Caco-2 (cell line): ENCODE data around the gene PDZD8. TPM values are rescaled to one million over a fixed set of nuclear protein-coding genes. Genes with fewer than 3 reads are reported as not detected.
"Not testable (repeated sequence)": the region's sequence is repeated elsewhere in the genome, so short reads cannot be mapped to it uniquely, and the experiment has no call there.

Experiments used
- BruUV-seq: library from RNA; stranded (reverse); fragments of 400-500 nt; replicated peaks from 2 replicates; lab custom pipeline; 2021; lab: Mats Ljungman, UMichigan
- CTCF ChIA-PET: fragments of 300-600 bp; sonication (Branson Sonifier 250); formaldehyde crosslinking; loops from one replicate; lab custom pipeline; 2022; ENCODE audit warnings: antibody characterized with exemption; lab: Charles Lee
- POLR2A ChIA-PET: fragments of 300-600 bp; sonication (Branson Sonifier 250); formaldehyde crosslinking; loops from one replicate; lab custom pipeline; 2022; ENCODE audit warnings: antibody characterized with exemption; lab: Charles Lee
- DNase-seq, 2 experiments: peaks; one replicate each; pipeline versions ENCODE4 v3.0.0 to v3.0.0-alpha.2; 2020 to 2022
- H3K27me3 ChIP-seq: replicated peaks from 2 replicates; pipeline ENCODE4 v1.6.0; 2011; ENCODE audit warnings: low read length; ENCODE audit not compliant: control insufficient read depth, insufficient read depth
- H3K36me3 ChIP-seq: 2 replicates; pipeline ENCODE4 v1.5.1; 2011; ENCODE audit warnings: low read length; ENCODE audit not compliant: control insufficient read depth, insufficient read depth
- H3K4me1 ChIP-seq: fragments of 250-450 bp; sonication (Bioruptor Pico); 2 replicates; pipeline ENCODE4 v1.5.1; 2020; ENCODE audit warnings: mild to moderate bottlenecking
- H3K4me3 ChIP-seq: 2 replicates; pipeline ENCODE4 v1.5.1; 2011; ENCODE audit warnings: low read depth, mild to moderate bottlenecking, control low read depth, low read length
- H3K9me3 ChIP-seq: fragments of 250-450 bp; sonication (Bioruptor Pico); 2 replicates; pipeline ENCODE4 v1.5.1; 2020; ENCODE audit warnings: mild to moderate bottlenecking, moderate library complexity
- H3K27ac Mint-ChIP-seq: one replicate; pipeline ENCODE4 v1.8.0; 2022; ENCODE audit warnings: mixed read lengths; ENCODE audit not compliant: unreplicated experiment
- H3K27me3 Mint-ChIP-seq: one replicate; pipeline ENCODE4 v1.8.0; 2022; ENCODE audit warnings: mixed read lengths; ENCODE audit not compliant: insufficient read depth, unreplicated experiment
- H3K36me3 Mint-ChIP-seq: one replicate; pipeline ENCODE4 v1.8.0; 2022; ENCODE audit warnings: mild to moderate bottlenecking, mixed read lengths; ENCODE audit not compliant: insufficient read depth, unreplicated experiment
- H3K4me1 Mint-ChIP-seq: one replicate; pipeline ENCODE4 v1.8.0; 2022; ENCODE audit warnings: low read depth, mixed read lengths; ENCODE audit not compliant: unreplicated experiment
- H3K4me3 Mint-ChIP-seq: one replicate; pipeline ENCODE4 v1.8.0; 2022; ENCODE audit warnings: mild to moderate bottlenecking, moderate library complexity, mixed read lengths; ENCODE audit not compliant: unreplicated experiment
- H3K9me3 Mint-ChIP-seq: one replicate; pipeline ENCODE4 v1.8.0; 2022; ENCODE audit warnings: mixed read lengths; ENCODE audit not compliant: unreplicated experiment
- intact Hi-C: fragments of 100-400 bp; cut with micrococcal nuclease; formaldehyde crosslinking; loops from one replicate; pipeline ENCODE4 v1.10.0; 2022; ENCODE audit not compliant: unreplicated experiment
- total RNA-seq: library from RNA; stranded (reverse); gene quantifications from 2 replicates; pipeline ENCODE4 v1.2.3, GENCODE V29; 2022
- TF ChIP-seq, protein P1 (sequence below), 2 experiments: fragments of 200-600 bp in 1 of 2; IDR thresholded peaks; 1 replicate in 1 of 2; 2 replicates in 1 of 2; pipeline versions ENCODE4 v1.5.1 to v1.8.0; 2011 to 2022; ENCODE audit warnings: antibody characterized with exemption in 1 of 2, control low read depth in 1 of 2, inconsistent platforms in 1 of 2, low read depth in 1 of 2, low read length in 1 of 2, mild to moderate bottlenecking in 1 of 2, moderate library complexity in 1 of 2; ENCODE audit not compliant: insufficient read depth in 1 of 2, severe bottlenecking in 1 of 2, unreplicated experiment in 1 of 2

PDZD8 gene
- total RNA-seq, 1 experiment from 2014 or later, result 49.4 TPM

DNA sequence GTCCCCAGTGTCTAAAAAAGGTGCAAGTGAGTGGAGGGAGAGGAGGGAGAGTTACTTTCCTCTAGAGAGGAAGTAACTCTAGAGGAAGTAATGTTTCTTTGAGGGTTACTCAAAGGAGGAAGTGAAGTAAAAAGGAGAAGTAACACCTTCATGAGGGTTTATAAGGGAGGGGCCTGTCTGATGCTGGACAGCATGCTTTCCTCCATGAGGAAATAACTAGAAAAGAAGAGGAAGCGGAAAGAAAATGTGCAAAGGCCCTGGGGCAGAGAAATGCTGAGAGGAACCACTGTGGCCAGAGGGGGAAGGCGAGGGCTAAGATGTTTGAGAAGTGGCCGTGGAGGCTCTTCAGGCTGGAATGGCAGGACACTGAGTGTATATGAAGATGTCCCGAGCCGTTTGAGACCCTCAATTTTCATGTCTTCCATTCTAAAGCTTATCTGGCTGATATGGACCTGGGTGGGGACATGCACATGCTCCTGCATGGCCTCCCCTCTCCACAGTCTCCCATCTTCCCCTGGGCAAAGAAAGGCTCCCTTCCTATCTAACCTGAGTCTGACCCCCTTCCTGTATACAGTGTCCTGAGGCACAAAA lies 137.7 kb downstream of the PDZD8 start:
- DNase-seq, result no peak
- Histone ChIP-seq H3K4me1 (no peaks in the 10 kb centered on the region), H3K4me3 (no peak overlapping the region), H3K27me3 (no peaks in the 10 kb centered on the region; the same call in 1 of the 2 replicates), H3K36me3 (no peaks in the 10 kb centered on the region), H3K9me3 (no peaks in the 10 kb centered on the region)
- ChIA-PET CTCF (no interaction called here), POLR2A (no interaction called here)
- Mint-ChIP-seq H3K27ac (no peak overlapping the region), H3K4me3 (no peak overlapping the region), H3K36me3 (no peaks in the 10 kb centered on the region), H3K4me1 (no peaks in the 10 kb centered on the region), H3K9me3 (no peaks in the 10 kb centered on the region), H3K27me3 (peaks cover 24% of the 10 kb centered on the region)
- TF ChIP-seq, protein P1, sequence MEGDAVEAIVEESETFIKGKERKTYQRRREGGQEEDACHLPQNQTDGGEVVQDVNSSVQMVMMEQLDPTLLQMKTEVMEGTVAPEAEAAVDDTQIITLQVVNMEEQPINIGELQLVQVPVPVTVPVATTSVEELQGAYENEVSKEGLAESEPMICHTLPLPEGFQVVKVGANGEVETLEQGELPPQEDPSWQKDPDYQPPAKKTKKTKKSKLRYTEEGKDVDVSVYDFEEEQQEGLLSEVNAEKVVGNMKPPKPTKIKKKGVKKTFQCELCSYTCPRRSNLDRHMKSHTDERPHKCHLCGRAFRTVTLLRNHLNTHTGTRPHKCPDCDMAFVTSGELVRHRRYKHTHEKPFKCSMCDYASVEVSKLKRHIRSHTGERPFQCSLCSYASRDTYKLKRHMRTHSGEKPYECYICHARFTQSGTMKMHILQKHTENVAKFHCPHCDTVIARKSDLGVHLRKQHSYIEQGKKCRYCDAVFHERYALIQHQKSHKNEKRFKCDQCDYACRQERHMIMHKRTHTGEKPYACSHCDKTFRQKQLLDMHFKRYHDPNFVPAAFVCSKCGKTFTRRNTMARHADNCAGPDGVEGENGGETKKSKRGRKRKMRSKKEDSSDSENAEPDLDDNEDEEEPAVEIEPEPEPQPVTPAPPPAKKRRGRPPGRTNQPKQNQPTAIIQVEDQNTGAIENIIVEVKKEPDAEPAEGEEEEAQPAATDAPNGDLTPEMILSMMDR (IDR thresholded peaks at IDR 0.05; ENCODE audit: insufficient read depth in 1 of 2, low read depth in 1 of 2, low read length in 1 of 2, severe bottlenecking in 1 of 2, unreplicated experiment in 1 of 2), result no peak
- BruUV-seq, result no TSS peak
- intact Hi-C loops, result no loop called here

DNA sequence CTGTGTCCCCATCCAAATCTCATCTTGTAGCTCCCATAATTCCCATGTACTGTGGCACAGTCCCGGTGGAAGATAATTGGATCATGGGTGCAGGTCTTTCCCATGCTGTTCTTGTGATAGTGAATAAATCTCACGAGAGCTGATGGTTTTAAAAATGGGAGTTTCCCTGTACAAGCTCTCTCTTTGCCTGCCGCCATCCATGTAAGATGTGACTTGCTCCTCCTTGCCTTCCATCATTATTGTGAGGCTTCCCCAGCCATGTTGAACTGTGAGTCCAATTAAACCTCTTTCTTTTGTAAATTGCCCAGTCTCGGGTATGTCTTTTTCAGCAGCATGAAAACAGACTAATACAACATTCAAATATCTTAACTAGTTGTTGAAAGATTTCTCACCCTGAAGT lies 145.1 kb downstream of the PDZD8 start:
- POLR2A ChIA-PET, H3K9me3 ChIP-seq, H3K36me3 ChIP-seq, intact Hi-C loops, BruUV-seq, H3K4me3 Mint-ChIP-seq, H3K36me3 Mint-ChIP-seq, DNase-seq, H3K27me3 ChIP-seq, H3K9me3 Mint-ChIP-seq, H3K27ac Mint-ChIP-seq, H3K4me1 Mint-ChIP-seq, H3K4me1 ChIP-seq, H3K4me3 ChIP-seq: not testable (repeated sequence)
- peaks cover 33% of the 10 kb centered on the region for H3K27me3 Mint-ChIP-seq
- CTCF ChIA-PET, result interaction anchor here (0.8 kb wide), 1 partner anchor 89 kb away, joined by 3 read pairs; no protein-coding TSS in a partner anchor

DNA sequence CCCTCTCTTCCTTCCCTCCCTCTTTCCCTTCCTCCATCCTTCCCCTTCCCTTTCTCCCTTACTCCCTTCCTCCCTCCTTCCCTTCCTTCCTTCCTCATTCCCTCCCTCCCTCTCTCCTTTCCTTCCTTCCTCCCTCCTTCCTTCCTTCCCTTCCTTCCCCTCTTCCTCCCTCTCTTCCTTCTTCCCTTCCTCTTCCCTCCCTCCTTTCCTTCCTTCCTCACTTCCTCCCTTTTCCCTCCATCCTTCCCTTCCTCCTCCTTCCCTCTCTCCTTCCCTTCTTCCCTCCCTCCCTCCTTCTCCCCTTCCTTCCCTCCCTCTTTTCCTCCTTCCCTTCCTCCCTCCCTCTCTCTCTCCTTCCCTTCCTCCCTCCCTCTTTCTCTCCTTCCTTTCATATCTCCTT lies 147.0 kb downstream of the PDZD8 start:
- H3K27me3 Mint-ChIP-seq, result peaks cover 27% of the 10 kb centered on the region
- BruUV-seq, result no TSS peak
- intact Hi-C loops, result loop anchor here (10.0 kb wide), 1 partner anchor 197 kb away; no protein-coding TSS in a partner anchor

More for the DNA sequence above, 147.0 kb downstream of the PDZD8 start:
- Mint-ChIP-seq H3K9me3 (peaks cover 10% of the 10 kb centered on the region), H3K27ac (no peak overlapping the region), H3K4me3 (no peak overlapping the region), H3K4me1 (no peaks in the 10 kb centered on the region), H3K36me3 (no peaks in the 10 kb centered on the region)
- Histone ChIP-seq H3K9me3 (0 out of 2 replicates have a peak, but pooled peaks cover 8% of the 10 kb centered on the region), H3K27me3 (no peaks in the 10 kb centered on the region; the same call in 1 of the 2 replicates), H3K36me3 (no peaks in the 10 kb centered on the region), H3K4me1 (no peaks in the 10 kb centered on the region), H3K4me3 (no peak overlapping the region)
- DNase-seq, result no peak
- TF ChIP-seq, protein P1 (IDR thresholded peaks at IDR 0.05; ENCODE audit: insufficient read depth in 1 of 2, low read depth in 1 of 2, low read length in 1 of 2, severe bottlenecking in 1 of 2, unreplicated experiment in 1 of 2), result no peak
- CTCF ChIA-PET, result no interaction called here
- POLR2A ChIA-PET, result no interaction called here

Other genes starting within 250 kb of the PDZD8 start
- gene VAX1, start 237.2 kb downstream of the PDZD8 start, total RNA-seq, result not detected in 2 replicates
- gene KCNK18, start 178.0 kb downstream of the PDZD8 start, total RNA-seq, result not detected in 2 replicates
- not detected in 2 replicates for gene SLC18A2, start 134.3 kb downstream of the PDZD8 start, total RNA-seq
- 4.7 and 4.9 TPM in 2 replicates for gene EMX2, start 167.3 kb upstream of the PDZD8 start, total RNA-seq